H9 (cell line): ENCODE data around the gene GPHA2. TPM values are rescaled to one million over a fixed set of nuclear protein-coding genes. Genes with fewer than 3 reads are reported as not detected.

Source experiments
- DNase-seq: peaks from one replicate; pipeline ENCODE4 v3.0.0-alpha.2; 2017
- H2AFZ ChIP-seq: one replicate; pipeline ENCODE4 v1.6.1; 2013; ENCODE audit warnings: mild to moderate bottlenecking, low read length, control low read depth, moderate library complexity
- H2AK5ac ChIP-seq: 2 replicates; pipeline ENCODE4 v1.6.1; 2013; ENCODE audit warnings: low read length, control low read depth, mixed read lengths; ENCODE audit not compliant: insufficient read length
- H2BK120ac ChIP-seq: one replicate; pipeline ENCODE4 v1.6.1; 2013; ENCODE audit warnings: low read depth, mild to moderate bottlenecking, low read length, control low read depth, inconsistent platforms; ENCODE audit not compliant: poor library complexity, severe bottlenecking
- H2BK12ac ChIP-seq: 2 replicates; pipeline ENCODE4 v1.6.1; 2013; ENCODE audit warnings: low read length, control low read depth, mixed read lengths, low read depth; ENCODE audit not compliant: insufficient read length
- H2BK15ac ChIP-seq: 2 replicates; pipeline ENCODE4 v1.6.1; 2013; ENCODE audit warnings: low read depth, low read length, control low read depth
- H2BK20ac ChIP-seq: one replicate; pipeline ENCODE4 v1.6.1; 2013; ENCODE audit warnings: low read depth, mild to moderate bottlenecking, low read length, control low read depth, inconsistent platforms; ENCODE audit not compliant: poor library complexity, severe bottlenecking
- H2BK5ac ChIP-seq: 2 replicates; pipeline ENCODE4 v1.6.1; 2013; ENCODE audit warnings: low read length, control low read depth, mixed read lengths; ENCODE audit not compliant: insufficient read length
- H3K14ac ChIP-seq: 2 replicates; pipeline ENCODE4 v1.6.1; 2013; ENCODE audit warnings: low read length, control low read depth; ENCODE audit not compliant: insufficient read depth
- H3K18ac ChIP-seq: 2 replicates; pipeline ENCODE4 v1.6.1; 2013; ENCODE audit warnings: low read depth, mild to moderate bottlenecking, mixed read lengths, low read length, control low read depth; ENCODE audit not compliant: insufficient read length
- H3K23ac ChIP-seq: 2 replicates; pipeline ENCODE4 v1.6.1; 2013; ENCODE audit warnings: low read length, control low read depth, mixed read lengths, low read depth; ENCODE audit not compliant: insufficient read length
- H3K23me2 ChIP-seq: 2 replicates; pipeline ENCODE4 v1.6.1; 2013; ENCODE audit warnings: low read depth, mild to moderate bottlenecking, mixed read lengths, low read length, control low read depth; ENCODE audit not compliant: insufficient read length, poor library complexity, severe bottlenecking
- H3K27ac ChIP-seq: 2 replicates; pipeline ENCODE4 v1.5.1; 2013; ENCODE audit warnings: low read length, control low read depth, mixed read lengths, low read depth; ENCODE audit not compliant: insufficient read length
- H3K27me3 ChIP-seq: 2 replicates; pipeline ENCODE4 v1.6.1; 2013; ENCODE audit warnings: low read length, control low read depth, inconsistent platforms; ENCODE audit not compliant: insufficient read depth
- H3K4ac ChIP-seq: 2 replicates; pipeline ENCODE4 v1.6.1; 2013; ENCODE audit warnings: low read depth, mild to moderate bottlenecking, control low read depth, inconsistent platforms, low read length, moderate library complexity
- H3K4me1 ChIP-seq: 2 replicates; pipeline ENCODE4 v1.6.1; 2013; ENCODE audit warnings: low read length, control low read depth, inconsistent platforms; ENCODE audit not compliant: insufficient read depth
- H3K4me2 ChIP-seq: 2 replicates; pipeline ENCODE4 v1.6.1; 2013; ENCODE audit warnings: low read length, control low read depth, mixed read lengths; ENCODE audit not compliant: insufficient read length, insufficient read depth
- H3K56ac ChIP-seq: 2 replicates; pipeline ENCODE4 v1.6.1; 2013; ENCODE audit warnings: low read depth, mild to moderate bottlenecking, mixed read lengths, low read length, control low read depth; ENCODE audit not compliant: insufficient read length
- H3K79me1 ChIP-seq: 2 replicates; pipeline ENCODE4 v1.6.1; 2013; ENCODE audit warnings: low read depth, mild to moderate bottlenecking, moderate library complexity, low read length, control low read depth, inconsistent platforms; ENCODE audit not compliant: insufficient read depth, poor library complexity, severe bottlenecking
- H3K79me2 ChIP-seq: 2 replicates; pipeline ENCODE4 v1.6.1; 2013; ENCODE audit warnings: low read length, control low read depth, inconsistent platforms; ENCODE audit not compliant: insufficient read depth
- H3K9ac ChIP-seq: 2 replicates; pipeline ENCODE4 v1.6.1; 2013; ENCODE audit warnings: low read length, control low read depth, mixed read lengths; ENCODE audit not compliant: insufficient read length; ENCODE audit errors: extremely low read depth
- H3K9me3 ChIP-seq: one replicate; pipeline ENCODE4 v1.6.1; 2013; ENCODE audit warnings: low read depth, low read length, inconsistent platforms; ENCODE audit not compliant: control insufficient read depth
- H3T11ph ChIP-seq: one replicate; pipeline ENCODE4 v1.6.1; 2013; ENCODE audit warnings: mild to moderate bottlenecking, low read length, control low read depth, inconsistent platforms
- H4K20me1 ChIP-seq: one replicate; pipeline ENCODE4 v1.6.1; 2013; ENCODE audit not compliant: control insufficient read depth, insufficient read length, insufficient read depth
- H4K5ac ChIP-seq: 2 replicates; pipeline ENCODE4 v1.6.1; 2013; ENCODE audit warnings: low read depth, mild to moderate bottlenecking, mixed read lengths, low read length, control low read depth; ENCODE audit not compliant: insufficient read length
- H4K8ac ChIP-seq: replicated peaks from 2 replicates; pipeline ENCODE4 v1.6.1; 2013; ENCODE audit warnings: low read length, control low read depth, mixed read lengths, low read depth; ENCODE audit not compliant: insufficient read length
- H4K91ac ChIP-seq: 2 replicates; pipeline ENCODE4 v1.6.1; 2013; ENCODE audit warnings: low read depth, mild to moderate bottlenecking, moderate library complexity, mixed read lengths, low read length, control low read depth; ENCODE audit not compliant: insufficient read length
- H3K27ac Mint-ChIP-seq, 3 experiments: 2 replicates in 2 of 3; 3 replicates in 1 of 3; pipeline ENCODE4 v1.8.0; 2020 to 2021; ENCODE audit warnings: mixed read lengths in 3 of 3, mild to moderate bottlenecking in 1 of 3, moderate library complexity in 1 of 3
- H3K27me3 Mint-ChIP-seq: 2 replicates; pipeline ENCODE4 v1.8.0; 2021; ENCODE audit warnings: low read depth, mild to moderate bottlenecking, moderate library complexity, mixed read lengths
- H3K36me3 Mint-ChIP-seq, 3 experiments: 2 replicates in 2 of 3; 3 replicates in 1 of 3; pipeline ENCODE4 v1.8.0; 2020 to 2021; ENCODE audit warnings: low read depth in 3 of 3, mixed read lengths in 3 of 3; ENCODE audit not compliant: insufficient read depth in 1 of 3
- H3K4me1 Mint-ChIP-seq, 2 experiments: 2 replicates each; pipeline ENCODE4 v1.8.0; 2020; ENCODE audit warnings: mixed read lengths in 2 of 2
- H3K4me3 Mint-ChIP-seq, 2 experiments: 2 replicates in 1 of 2; 3 replicates in 1 of 2; pipeline ENCODE4 v1.8.0; 2020 to 2021; ENCODE audit warnings: mild to moderate bottlenecking in 2 of 2, mixed read lengths in 2 of 2, moderate library complexity in 1 of 2
- H3K9me3 Mint-ChIP-seq, 2 experiments: 2 replicates in 1 of 2; 3 replicates in 1 of 2; pipeline ENCODE4 v1.8.0; 2020; ENCODE audit warnings: mild to moderate bottlenecking in 2 of 2, mixed read lengths in 2 of 2, moderate library complexity in 1 of 2
- WGBS: extraction: QIAGEN DNeasy Blood & Tissue Kit; methylation state at CpG from one replicate; pipeline ENCODE4 v1.1.7; 2013; ENCODE audit warnings: missing lambda C conversion rate, low lambda C conversion rate, mixed read lengths; ENCODE audit not compliant: insufficient read length; ENCODE audit errors: extremely low coverage; 5-methylcytosine and 5-hydroxymethylcytosine counted together
- total RNA-seq: library from RNA; stranded (reverse); gene quantifications from 2 replicates; pipeline ENCODE4 v1.2.1, GENCODE V29; 2021
- TF ChIP-seq, protein P1 (sequence below): fragments of 200-600 bp; sonication (generic); conservative IDR thresholded peaks from 3 replicates; pipeline ENCODE4 v1.8.0; 2021; ENCODE audit warnings: antibody characterized with exemption, mild to moderate bottlenecking

Gene GPHA2
- total RNA-seq, 1 experiment from 2014 or later = 2.1 TPM

DNA sequence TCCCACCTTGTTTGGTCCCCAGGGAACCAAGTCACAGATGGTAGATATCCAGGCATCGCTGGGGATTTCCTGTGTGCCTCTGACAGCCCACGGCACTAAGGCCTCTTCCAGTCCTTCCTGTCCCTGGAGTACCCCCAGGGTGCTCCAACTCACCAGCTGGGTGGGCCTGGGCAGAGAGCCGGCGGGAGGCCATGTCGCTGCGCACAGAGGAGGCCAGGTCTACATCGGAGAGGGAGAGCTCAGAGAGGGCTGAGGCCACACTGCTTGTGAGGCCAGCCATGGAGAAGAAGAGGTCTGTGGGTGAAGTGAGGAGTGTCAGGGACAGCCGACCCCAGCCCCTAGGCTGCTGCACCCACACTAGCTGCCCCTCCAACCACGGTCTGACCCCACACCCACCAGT lies 24.0 kb downstream of the GPHA2 start:
- no peak overlapping the region for H3K14ac ChIP-seq
- no peaks in the 10 kb centered on the region for H3K79me2 ChIP-seq
- no peaks in the 10 kb centered on the region for H4K20me1 ChIP-seq
- no peak overlapping the region for H3K27ac Mint-ChIP-seq
- H3K9ac ChIP-seq = no peak overlapping the region
- H3K23ac ChIP-seq = no peak overlapping the region
- H3K36me3 Mint-ChIP-seq = peaks cover 14 to 47% (median 35%) of the 10 kb centered on the region in 3 experiments; a peak in 6 of 7 replicates
- TF ChIP-seq, protein P1, sequence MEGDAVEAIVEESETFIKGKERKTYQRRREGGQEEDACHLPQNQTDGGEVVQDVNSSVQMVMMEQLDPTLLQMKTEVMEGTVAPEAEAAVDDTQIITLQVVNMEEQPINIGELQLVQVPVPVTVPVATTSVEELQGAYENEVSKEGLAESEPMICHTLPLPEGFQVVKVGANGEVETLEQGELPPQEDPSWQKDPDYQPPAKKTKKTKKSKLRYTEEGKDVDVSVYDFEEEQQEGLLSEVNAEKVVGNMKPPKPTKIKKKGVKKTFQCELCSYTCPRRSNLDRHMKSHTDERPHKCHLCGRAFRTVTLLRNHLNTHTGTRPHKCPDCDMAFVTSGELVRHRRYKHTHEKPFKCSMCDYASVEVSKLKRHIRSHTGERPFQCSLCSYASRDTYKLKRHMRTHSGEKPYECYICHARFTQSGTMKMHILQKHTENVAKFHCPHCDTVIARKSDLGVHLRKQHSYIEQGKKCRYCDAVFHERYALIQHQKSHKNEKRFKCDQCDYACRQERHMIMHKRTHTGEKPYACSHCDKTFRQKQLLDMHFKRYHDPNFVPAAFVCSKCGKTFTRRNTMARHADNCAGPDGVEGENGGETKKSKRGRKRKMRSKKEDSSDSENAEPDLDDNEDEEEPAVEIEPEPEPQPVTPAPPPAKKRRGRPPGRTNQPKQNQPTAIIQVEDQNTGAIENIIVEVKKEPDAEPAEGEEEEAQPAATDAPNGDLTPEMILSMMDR = no peak
- H2BK20ac ChIP-seq = no peak overlapping the region
- no peak for DNase-seq
- H3K27me3 Mint-ChIP-seq = no peaks in the 10 kb centered on the region
- H3K9me3 ChIP-seq = no peaks in the 10 kb centered on the region
- no peak overlapping the region for H3K18ac ChIP-seq
- H3K4me1 ChIP-seq = no peaks in the 10 kb centered on the region
- H4K5ac ChIP-seq = no peak overlapping the region
- no peak overlapping the region for H2BK120ac ChIP-seq
- no peak overlapping the region for H3K4me3 Mint-ChIP-seq
- H4K91ac ChIP-seq = no peak overlapping the region
- WGBS = no CpG with 5 or more reads among the region's 9 CpGs
- no peak overlapping the region for H3K27ac ChIP-seq
- H3K23me2 ChIP-seq = peaks cover 6% of the 10 kb centered on the region
- H2BK12ac ChIP-seq = no peak overlapping the region
- no peaks in the 10 kb centered on the region for H3K79me1 ChIP-seq
- H3K9me3 Mint-ChIP-seq = no peaks in the 10 kb centered on the region
- H3K56ac ChIP-seq = no peak overlapping the region
- peaks cover 9 to 13% of the 10 kb centered on the region in 2 experiments for H3K4me1 Mint-ChIP-seq
- H3K4ac ChIP-seq = no peak overlapping the region
- H3K4me2 ChIP-seq = no peak overlapping the region
- no peak overlapping the region for H2BK5ac ChIP-seq
- H3K27me3 ChIP-seq = no peaks in the 10 kb centered on the region
- no peak overlapping the region for H2AK5ac ChIP-seq
- H2BK15ac ChIP-seq = no peak overlapping the region
- H2AFZ ChIP-seq = no peak overlapping the region
- no peak overlapping the region for H4K8ac ChIP-seq
- H3T11ph ChIP-seq = no peak overlapping the region
